ENCODE measurements around the gene NAAA.
A peak's percentile ranks its signal among the peaks of the same experiment; 100 is the strongest.
"Not testable (repeated sequence)": the region's sequence is repeated elsewhere in the genome, so short reads cannot be mapped to it uniquely, and the experiment has no call there.

NAAA gene

DNA sequence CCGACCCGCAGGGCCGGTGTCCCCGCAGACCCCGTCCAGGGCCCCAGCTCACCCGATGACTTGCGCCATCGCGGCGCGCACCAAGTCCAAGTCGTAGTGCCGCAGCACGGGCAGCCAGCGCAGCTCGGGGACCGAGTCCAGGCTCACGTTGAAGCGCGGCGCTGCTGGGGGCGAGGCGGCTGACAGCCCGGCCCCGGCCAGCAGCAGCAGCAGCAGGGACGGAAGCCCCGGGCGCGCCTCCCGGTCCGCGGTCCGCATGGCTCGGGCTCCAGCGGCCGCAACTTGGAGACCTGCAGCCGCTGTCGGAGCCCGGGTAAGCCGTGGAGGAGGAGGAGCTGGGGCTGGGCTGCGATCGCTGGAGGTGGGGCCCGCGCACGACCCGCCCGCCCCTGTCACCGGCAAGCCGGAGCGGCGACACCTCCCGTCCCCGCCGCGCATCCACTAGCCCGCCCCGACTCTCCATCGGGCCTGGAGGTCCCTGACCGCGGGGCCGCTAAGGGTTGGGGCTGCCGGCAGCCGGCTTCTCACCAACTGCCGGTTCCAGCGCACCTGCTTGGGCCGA, at the start of gene NAAA:
Gene NAAA, minus strand, starts transcription at position 322 of the 562 bp plus-strand sequence. Its CDS starts 64 bp downstream, at position 258.
- H3K9me3 Mint-ChIP-seq = no peaks in the 10 kb centered on the region
- H3K36me3 Mint-ChIP-seq = peaks cover 31% of the 10 kb centered on the region
- peak; percentile 93 for ATAC-seq
- peak within 1 kb of the TSS; percentile 93 for H3K27ac Mint-ChIP-seq
- DNase-seq (ENCODE audit: low spot score in 2 of 2) = peak; percentile 71 to 90
- peaks cover 8% of the 10 kb centered on the region for H3K4me1 Mint-ChIP-seq
- H3K4me3 Mint-ChIP-seq = peak within 1 kb of the TSS; percentile 91

DNA sequence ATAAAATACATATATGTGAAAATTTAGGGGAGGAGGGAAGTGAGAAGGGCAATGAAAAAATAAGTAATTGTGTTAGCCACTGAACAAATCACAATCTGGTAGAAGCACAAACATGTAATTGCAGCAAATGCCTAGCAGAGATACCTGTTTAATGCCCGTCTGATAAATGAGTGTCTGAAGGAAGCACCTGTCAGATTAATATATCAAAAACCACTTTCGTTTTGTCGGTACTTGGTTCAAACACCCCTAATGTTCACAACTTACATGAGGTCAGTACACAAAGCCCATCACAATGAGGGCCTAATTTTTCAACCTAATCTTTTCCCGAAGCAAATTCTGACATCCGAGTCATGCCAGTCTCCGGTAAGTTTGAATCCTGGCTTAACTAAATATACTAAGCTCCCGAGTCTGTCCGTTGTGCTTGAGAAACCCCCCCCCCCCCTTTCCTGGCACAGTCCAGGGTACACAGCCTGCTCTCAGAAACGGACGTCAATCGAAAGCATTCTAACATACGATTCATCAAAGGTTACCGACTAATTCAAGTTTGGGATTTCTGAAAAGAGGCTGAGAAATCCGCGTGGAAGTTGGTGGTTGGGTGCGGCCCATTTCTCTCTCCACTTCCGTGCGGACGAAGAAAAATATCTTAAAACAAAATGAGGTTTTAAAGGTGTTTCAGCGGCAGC, 49.2 kb upstream of the NAAA start:
- Mint-ChIP-seq H3K4me3 (peak overlapping the region; percentile 78), H3K4me1 (no peaks in the 10 kb centered on the region), H3K27ac (peak overlapping the region; percentile 90), H3K36me3 (peaks cover 9% of the 10 kb centered on the region), H3K9me3 (no peaks in the 10 kb centered on the region)
- DNase-seq (ENCODE audit: low spot score in 2 of 2) = no peak
- no peak for ATAC-seq

DNA sequence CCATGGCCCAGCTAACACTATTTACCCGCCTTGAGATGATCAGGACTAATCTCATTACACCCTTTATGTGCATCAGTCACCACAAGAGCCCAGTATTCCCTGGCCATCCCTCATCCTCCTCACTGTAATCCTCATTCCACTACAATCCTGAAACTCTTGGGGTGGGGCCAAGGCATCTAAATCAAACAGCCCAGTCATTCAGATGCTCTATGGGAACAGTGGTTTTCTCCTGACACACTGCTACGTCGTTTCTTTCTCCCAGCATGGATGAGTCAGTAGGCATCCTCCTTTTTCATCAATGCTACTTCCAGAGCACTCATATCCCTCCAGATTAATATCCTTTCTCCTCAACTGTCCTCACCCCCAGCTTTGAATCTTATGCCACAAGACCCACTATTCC, 44.3 kb upstream of the NAAA start:
- no peak for ATAC-seq
- no peak overlapping the region for H3K27ac Mint-ChIP-seq
- peaks cover 46% of the 10 kb centered on the region for H3K36me3 Mint-ChIP-seq
- H3K4me1 Mint-ChIP-seq = no peaks in the 10 kb centered on the region
- no peak overlapping the region for H3K4me3 Mint-ChIP-seq
- DNase-seq (ENCODE audit: low spot score in 2 of 2) = no peak
- H3K9me3 Mint-ChIP-seq = no peaks in the 10 kb centered on the region

DNA sequence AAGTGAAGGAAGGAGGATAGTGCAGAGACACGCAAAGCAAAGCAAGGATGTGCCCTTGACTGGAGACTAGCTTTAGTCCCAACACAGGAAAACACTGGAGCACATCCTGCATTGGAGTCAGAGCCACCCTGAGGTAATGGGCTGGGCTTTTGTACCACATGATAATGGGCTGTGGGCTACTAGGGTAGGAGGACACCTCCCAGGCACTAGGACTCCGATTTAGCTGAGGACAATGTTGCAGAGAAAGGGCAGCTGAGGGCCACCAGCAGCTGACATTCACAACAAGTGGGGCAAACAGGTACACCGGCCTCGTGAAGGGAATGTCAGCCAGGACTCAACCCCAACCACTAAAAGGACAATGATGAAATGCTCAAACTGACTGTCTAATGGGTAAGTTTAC, 39.8 kb upstream of the NAAA start:
- Mint-ChIP-seq H3K9me3 (no peaks in the 10 kb centered on the region), H3K4me1 (no peaks in the 10 kb centered on the region), H3K27ac (peak overlapping the region; percentile 44), H3K36me3 (peaks cover 83% of the 10 kb centered on the region), H3K4me3 (no peak overlapping the region)
- no peak for ATAC-seq
- DNase-seq (ENCODE audit: low spot score in 2 of 2) = no peak

DNA sequence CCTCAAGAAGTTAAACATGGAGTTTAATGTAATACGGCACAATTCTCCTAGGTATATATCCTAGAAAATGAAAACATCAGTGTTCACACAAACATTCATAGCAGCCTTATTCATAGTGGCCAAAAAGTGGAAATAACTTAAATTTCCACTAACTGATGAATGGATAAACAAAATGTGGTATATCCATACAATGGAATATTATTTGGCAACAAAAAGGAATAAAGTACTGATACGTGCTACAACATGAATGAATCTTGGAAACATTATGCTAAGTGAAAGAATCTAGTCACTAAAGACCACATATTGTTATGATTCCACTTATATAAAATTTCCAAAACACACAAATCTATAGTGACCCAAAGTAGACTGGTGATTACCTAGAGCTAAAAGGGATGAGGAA, 35.4 kb upstream of the NAAA start:
- Mint-ChIP-seq H3K27ac (no peak overlapping the region), H3K4me1 (no peaks in the 10 kb centered on the region), H3K36me3 (peaks cover 100% of the 10 kb centered on the region), H3K4me3 (no peak overlapping the region), H3K9me3 (no peaks in the 10 kb centered on the region)
- no peak for DNase-seq (ENCODE audit: low spot score in 2 of 2)
- no peak for ATAC-seq

DNA sequence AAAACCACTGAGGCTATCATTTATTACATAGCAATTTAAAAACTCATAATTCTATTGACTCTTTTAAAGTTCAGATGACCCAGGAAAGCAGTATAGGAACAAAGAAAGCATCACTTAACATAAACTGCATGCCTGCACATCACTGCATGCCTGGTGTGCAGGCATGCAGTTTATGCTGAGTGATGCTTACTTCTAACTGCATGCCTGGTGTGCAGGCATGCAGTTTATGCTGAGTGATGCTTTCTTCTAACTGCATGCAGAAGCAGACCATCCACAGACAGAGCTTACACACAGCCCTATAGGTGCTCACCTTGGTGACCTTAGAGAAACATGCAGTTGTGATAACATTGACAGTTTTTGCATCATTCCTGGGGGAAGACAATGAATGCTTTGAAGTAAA, 33.0 kb upstream of the NAAA start:
- H3K36me3 Mint-ChIP-seq = peaks cover 100% of the 10 kb centered on the region
- H3K4me3 Mint-ChIP-seq = no peak overlapping the region
- ATAC-seq = no peak
- H3K4me1 Mint-ChIP-seq = no peaks in the 10 kb centered on the region
- H3K9me3 Mint-ChIP-seq = no peaks in the 10 kb centered on the region
- no peak overlapping the region for H3K27ac Mint-ChIP-seq
- DNase-seq (ENCODE audit: low spot score in 2 of 2) = no peak

DNA sequence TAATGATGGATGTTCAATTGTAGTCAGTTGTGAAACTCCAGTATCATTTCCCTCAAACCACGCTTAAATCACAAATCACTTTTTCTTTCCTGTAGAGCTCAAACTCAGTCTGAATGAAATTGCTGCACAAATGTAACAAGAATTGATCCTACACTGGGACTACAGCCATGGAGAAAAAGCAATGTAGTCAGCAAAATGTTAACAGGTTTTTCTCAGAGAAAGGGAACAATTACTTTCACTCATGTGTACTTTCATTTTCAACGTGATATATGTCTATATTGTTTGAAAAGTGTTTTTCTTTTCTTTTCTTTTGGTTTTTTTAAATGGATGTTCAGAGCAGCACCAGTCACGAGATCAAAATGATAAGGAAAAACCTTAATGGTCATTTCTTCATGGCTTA, 27.3 kb upstream of the NAAA start:
- H3K9me3 Mint-ChIP-seq = no peaks in the 10 kb centered on the region
- no peak overlapping the region for H3K27ac Mint-ChIP-seq
- DNase-seq (ENCODE audit: low spot score in 2 of 2) = no peak
- no peak overlapping the region for H3K4me3 Mint-ChIP-seq
- ATAC-seq = no peak
- H3K4me1 Mint-ChIP-seq = no peaks in the 10 kb centered on the region
- peaks cover 100% of the 10 kb centered on the region for H3K36me3 Mint-ChIP-seq

DNA sequence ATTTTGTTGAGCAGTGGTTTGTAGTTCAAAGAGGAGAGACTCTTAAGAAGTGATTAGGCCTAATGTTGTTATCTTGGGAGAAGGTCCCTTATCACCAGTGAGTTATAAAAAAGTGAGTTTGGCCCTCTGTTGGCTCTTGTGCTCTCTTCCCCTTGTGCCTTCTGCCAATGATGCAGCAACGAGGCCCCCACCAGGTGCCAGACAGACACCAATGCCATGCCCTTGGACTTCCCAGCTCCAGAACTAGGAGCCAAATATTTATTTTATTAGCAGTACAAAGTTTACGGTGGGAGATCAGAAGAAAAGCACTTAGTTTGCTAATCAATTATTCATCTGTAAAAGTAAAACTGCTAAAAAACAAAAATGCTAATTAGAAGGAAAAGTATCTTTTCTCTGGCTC, 22.7 kb upstream of the NAAA start:
- Mint-ChIP-seq H3K4me3 (no peak overlapping the region), H3K36me3 (peaks cover 100% of the 10 kb centered on the region), H3K27ac (no peak overlapping the region), H3K4me1 (no peaks in the 10 kb centered on the region), H3K9me3 (no peaks in the 10 kb centered on the region)
- ATAC-seq (no peak), DNase-seq (ENCODE audit: low spot score in 2 of 2) (no peak)

DNA sequence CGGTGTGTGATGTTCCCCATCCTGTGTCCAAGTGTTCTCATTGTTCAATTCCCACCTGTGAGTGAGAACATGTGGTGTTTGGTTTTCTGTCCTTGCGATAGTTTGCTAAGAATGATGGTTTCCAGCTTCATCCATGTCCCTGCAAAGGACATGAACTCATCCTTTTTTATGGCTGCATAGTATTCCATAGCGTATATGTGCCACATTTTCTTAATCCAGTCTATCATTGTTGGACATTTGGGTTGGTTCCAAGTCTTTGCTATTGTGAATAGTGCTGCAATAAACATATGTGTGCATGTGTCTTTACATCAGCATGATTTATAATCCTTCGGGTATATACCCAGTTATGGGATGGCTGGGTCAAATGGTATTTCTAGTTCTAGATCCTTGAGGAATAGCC, 21.3 kb upstream of the NAAA start:
- not testable (repeated sequence) for H3K27ac Mint-ChIP-seq

DNA sequence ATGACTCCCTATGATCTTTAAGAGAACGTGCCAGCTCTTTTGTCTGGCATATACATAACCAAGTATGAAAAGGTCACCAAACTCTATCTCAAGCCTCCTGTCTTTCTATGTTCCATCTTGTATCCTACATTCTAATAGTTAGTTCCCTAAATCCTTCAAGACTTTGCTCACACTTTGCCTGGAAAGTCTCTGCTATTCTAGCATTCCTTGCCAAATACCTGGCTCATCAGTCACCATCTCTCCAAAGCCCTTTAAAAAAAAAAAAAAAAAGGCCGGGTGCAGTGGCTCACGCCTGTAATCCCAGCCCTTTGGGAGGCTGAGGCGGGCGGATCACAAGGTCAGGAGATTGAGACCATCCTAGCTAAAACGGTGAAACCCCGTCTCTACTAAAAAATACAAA, 17.7 kb upstream of the NAAA start:
- DNase-seq (ENCODE audit: low spot score in 2 of 2); ATAC-seq; H3K4me3 Mint-ChIP-seq; H3K4me1 Mint-ChIP-seq; H3K27ac Mint-ChIP-seq; H3K9me3 Mint-ChIP-seq: not testable (repeated sequence)
- H3K36me3 Mint-ChIP-seq = peaks cover 100% of the 10 kb centered on the region

More for the DNA sequence above, 21.3 kb upstream of the NAAA start:
- H3K36me3 Mint-ChIP-seq = peaks cover 100% of the 10 kb centered on the region
- DNase-seq (ENCODE audit: low spot score in 2 of 2); H3K9me3 Mint-ChIP-seq; H3K4me1 Mint-ChIP-seq; H3K4me3 Mint-ChIP-seq; ATAC-seq: not testable (repeated sequence)

DNA sequence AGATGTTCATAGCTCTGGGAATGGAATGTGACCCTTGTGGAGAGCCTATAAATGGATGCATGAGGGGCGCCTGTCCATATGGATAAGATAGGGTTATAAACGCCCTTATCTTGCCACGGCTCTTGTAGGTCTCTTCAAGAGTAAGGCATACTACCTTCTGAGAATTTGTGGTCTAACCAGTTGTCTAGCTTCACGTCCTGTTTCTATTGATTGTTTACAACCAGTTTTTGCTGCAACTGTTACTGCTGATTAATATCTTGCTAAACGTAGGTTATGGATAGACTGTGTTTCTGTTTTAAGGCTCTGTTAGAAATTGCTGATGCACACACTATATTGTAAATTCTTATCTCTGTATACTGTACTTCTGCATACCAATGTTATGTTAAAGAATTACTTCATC, 14.0 kb upstream of the NAAA start:
- not testable (repeated sequence) for H3K27ac Mint-ChIP-seq; H3K9me3 Mint-ChIP-seq; H3K4me3 Mint-ChIP-seq; ATAC-seq; DNase-seq (ENCODE audit: low spot score in 2 of 2); H3K4me1 Mint-ChIP-seq
- peaks cover 100% of the 10 kb centered on the region for H3K36me3 Mint-ChIP-seq

DNA sequence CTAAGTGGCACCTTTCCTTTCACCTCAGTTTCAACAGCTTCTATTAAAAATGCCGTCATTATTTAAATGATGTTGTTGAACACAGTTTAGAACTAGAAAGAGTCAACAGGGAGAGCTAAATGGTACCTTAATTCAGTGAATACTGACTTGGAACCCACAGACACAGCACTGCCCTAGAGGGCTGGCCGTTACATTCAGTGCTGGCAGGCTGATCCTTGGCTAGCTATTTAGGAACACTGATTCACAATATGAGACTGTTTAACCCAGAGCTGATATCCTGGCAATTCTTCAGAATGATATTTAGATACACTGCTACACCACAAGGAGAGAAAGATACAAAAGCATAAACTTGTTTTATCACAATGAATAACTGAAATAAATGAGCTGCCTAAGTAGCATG, 12.7 kb upstream of the NAAA start:
- no peaks in the 10 kb centered on the region for H3K4me1 Mint-ChIP-seq
- DNase-seq (ENCODE audit: low spot score in 2 of 2) (no peak), ATAC-seq (no peak)
- no peak overlapping the region for H3K4me3 Mint-ChIP-seq
- peaks cover 100% of the 10 kb centered on the region for H3K36me3 Mint-ChIP-seq
- peak overlapping the region; percentile 4 for H3K27ac Mint-ChIP-seq
- no peaks in the 10 kb centered on the region for H3K9me3 Mint-ChIP-seq

DNA sequence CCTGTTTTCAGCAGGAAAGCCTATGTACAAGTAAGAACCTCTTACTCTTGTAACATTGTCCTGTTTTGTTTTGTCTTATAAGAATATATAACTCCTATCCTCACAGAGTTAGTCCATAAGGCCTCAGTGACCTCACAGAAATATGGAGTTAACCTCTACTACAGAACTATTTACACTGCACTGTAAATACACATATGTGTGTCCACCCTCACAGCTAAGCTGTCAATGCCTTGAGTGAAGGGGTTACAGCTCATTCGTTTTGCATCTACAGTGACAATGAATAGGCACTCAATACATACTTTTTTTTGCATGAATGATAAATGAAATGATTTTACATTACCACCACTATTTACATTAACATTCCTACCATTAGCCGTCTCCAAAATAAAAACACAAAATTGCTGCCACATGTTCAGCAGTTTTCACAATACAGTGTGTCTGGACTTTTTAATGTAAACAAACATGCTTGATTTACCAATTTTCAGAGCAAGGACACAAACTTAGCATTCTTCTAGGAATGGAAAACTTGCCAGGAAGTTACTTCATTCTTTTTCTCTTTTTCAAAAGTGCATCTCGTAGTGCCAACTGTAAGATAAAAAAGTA, 9.5 kb upstream of the NAAA start:
- DNase-seq (ENCODE audit: low spot score in 2 of 2) = no peak
- Mint-ChIP-seq H3K9me3 (no peaks in the 10 kb centered on the region), H3K4me3 (no peak overlapping the region), H3K4me1 (no peaks in the 10 kb centered on the region), H3K27ac (no peak overlapping the region), H3K36me3 (peaks cover 100% of the 10 kb centered on the region)
- no peak for ATAC-seq

DNA sequence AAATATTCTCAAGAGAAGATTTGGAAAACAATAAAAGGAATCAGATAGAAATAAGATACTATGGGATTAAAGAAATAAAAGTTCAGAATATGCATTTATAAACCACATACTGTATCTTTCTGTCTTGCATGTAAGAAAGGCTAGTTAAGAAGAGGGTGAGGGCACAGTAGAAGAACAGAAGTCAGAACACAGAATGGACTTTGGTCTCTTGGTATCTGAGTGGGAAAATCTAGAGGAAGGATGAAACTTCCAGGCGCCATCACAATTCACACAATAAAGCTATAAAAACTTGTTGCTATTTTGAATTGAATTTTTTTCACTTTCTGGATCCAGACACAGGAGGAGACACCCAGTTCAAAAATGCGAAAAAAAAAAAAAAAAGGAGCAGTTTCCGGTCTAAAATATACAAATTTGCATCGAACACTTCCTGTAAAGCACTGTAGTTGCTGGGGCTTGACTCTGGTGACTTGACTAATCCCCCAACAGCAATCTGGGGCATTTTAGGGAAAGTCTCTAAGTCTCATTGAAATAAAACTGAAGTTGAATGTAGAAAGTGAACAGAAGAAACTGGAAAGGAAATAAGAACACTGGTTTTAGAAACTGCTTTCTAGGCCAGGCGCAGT, 8.1 kb upstream of the NAAA start:
- Mint-ChIP-seq H3K4me1 (no peaks in the 10 kb centered on the region), H3K36me3 (peaks cover 90% of the 10 kb centered on the region), H3K4me3 (no peak overlapping the region), H3K27ac (no peak overlapping the region), H3K9me3 (no peaks in the 10 kb centered on the region)
- no peak for ATAC-seq
- DNase-seq (ENCODE audit: low spot score in 2 of 2) = no peak

DNA sequence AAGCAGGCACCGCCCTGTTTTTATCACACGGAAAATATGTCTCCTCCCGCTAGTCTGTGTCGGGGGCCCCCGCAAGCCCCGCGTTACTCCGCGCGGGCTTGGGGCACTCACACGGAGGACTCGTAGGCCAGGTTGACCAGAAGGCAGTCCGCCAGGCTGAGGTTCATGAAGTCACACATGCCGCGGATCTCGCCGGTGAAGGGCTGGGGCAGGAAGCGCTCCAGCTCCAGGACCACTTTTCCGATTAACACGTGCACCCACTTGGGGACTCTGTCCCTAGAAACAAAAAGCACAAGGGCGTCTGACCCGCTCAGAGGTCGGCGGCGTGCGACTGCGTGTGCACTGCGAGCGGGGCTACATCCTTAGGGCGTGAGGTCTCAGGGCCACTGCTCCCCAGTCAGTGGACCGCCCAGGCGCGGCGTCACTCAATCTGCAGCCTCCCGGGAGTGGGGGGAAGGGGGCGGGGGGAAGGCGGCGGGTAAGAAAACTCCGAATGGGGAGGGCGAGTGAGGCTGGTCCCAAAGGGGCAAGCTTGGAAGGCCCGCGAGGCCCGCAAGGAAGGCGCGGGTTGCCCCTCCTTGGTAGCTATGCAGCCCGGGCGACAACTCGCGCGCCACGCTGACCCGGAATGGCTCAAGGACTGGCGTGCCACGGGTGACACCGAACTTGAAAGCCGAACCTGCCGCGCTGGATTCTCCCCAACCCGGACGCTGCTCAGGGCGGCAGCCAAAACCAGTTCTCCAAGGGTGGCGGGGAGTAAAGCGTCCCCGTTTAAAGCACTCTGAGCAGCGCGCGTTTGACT, 722 bp downstream of the NAAA start:
- Mint-ChIP-seq H3K27ac (peak overlapping the region; percentile 93), H3K36me3 (peaks cover 24% of the 10 kb centered on the region), H3K4me3 (peak overlapping the region; percentile 91), H3K4me1 (peaks cover 8% of the 10 kb centered on the region), H3K9me3 (no peaks in the 10 kb centered on the region)
- ATAC-seq (peak; percentile 84), DNase-seq (ENCODE audit: low spot score in 2 of 2) (peak; percentile 51 to 85)

All from stimulated activated effector memory CD8-positive, alpha-beta T cell treated with anti-CD3 and anti-CD28 coated beads, Interleukin-12 subunit alpha, Interleukin-12 subunit beta, amount 100 ng/mL, for 72 hours (primary cell).